ACHN (cell line): ENCODE results near the gene SPNS3.
A peak's percentile ranks its signal among the peaks of the same experiment; 100 is the strongest.

Experiments used
- DNase-seq: peaks from one replicate; pipeline ENCODE4 v3.0.0-alpha.2; 2015
- in situ Hi-C: cut with HindIII; loops from 2 replicates; pipeline ENCODE4 v1.10.0; 2017; ENCODE audit warnings: low sequenced_read_pairs, low pct_ligation_motif_present, low pct_unique_long_range_greater_than_20kb

SPNS3 gene, protein sequence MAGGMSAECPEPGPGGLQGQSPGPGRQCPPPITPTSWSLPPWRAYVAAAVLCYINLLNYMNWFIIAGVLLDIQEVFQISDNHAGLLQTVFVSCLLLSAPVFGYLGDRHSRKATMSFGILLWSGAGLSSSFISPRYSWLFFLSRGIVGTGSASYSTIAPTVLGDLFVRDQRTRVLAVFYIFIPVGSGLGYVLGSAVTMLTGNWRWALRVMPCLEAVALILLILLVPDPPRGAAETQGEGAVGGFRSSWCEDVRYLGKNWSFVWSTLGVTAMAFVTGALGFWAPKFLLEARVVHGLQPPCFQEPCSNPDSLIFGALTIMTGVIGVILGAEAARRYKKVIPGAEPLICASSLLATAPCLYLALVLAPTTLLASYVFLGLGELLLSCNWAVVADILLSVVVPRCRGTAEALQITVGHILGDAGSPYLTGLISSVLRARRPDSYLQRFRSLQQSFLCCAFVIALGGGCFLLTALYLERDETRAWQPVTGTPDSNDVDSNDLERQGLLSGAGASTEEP

DNA sequence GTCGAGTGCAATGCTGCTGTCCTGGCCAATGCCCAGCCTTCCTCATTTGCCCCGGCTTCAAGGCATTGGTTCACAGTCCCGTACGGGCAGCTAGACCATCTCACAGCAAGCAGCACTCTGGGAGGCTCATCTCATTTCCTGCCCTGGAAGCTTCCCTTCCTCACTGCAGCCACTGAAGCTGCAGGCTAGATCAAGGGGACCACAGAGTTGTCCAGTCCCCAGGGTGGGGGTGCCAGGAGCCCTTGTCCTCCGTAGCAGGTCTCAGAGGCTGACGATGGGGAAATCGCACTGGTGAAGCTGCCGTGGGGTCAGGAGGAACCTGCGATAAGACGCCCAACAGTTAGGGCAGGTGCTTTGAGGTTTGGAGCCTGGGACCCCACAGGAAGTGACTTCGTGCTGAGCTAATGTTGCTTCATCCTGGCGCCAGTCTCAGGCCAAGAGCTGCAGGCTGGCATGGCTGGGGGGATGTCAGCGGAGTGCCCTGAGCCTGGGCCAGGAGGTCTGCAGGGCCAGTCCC lies at the start of gene SPNS3:
Gene SPNS3, plus strand, starts transcription at position 426 of the 517 bp plus-strand sequence. Its CDS starts 28 bp downstream, at position 454.
- in situ Hi-C loops = no loop called here

GRCh38 chr17:4386406-4386805 lies 47.3 kb upstream of the SPNS3 start:
- DNase-seq = no peak
- in situ Hi-C loops = no loop called here

More for the DNA sequence above, at the start of gene SPNS3:
- DNase-seq = no peak

- DNase-seq = no peak
- in situ Hi-C loops = no loop called here
Observed at GRCh38 chr17:4387137-4387536, 46.6 kb upstream of the SPNS3 start.

DNA sequence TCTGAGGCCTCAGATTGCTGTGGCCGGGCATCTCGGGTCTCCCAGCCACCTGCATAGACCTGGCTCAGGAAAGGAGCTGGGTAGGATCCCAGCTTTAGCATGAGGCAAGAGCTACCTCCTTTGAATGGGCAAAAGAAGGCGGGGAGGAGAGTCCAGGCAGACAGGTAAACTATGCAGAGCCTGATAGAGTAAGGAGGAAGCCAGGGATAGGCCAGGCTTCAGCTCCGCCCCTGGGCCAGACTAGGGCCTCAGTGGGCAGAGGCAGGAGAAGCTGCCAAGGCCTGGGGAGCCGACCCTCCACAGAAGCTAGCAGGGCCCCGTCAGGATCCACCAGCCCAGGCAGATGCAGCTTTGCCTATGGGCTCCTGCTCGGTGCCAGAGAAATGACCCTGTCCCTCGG lies 44.7 kb upstream of the SPNS3 start:
- no peak for DNase-seq
- in situ Hi-C loops = no loop called here

DNA sequence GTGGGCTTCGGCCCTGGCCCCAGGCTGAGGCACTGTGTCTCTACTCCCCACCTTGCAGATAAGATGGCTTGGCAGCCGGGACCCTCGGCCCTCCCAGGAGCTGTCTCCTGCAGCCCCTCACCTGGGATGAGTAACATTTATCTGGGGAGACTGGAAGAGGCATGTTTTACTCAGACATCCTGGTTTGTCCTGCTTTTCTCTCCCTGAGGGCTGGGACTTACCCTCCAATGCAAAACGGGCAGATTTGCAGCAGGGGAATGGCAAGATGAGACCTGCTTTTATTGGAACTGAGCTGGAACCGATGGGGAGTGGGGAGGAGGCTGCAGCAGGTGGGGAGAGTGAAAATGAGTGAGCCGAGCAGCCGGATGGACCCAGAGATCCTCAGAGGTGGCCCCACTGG lies 39.9 kb upstream of the SPNS3 start:
- no peak for DNase-seq
- in situ Hi-C loops = no loop called here

DNA sequence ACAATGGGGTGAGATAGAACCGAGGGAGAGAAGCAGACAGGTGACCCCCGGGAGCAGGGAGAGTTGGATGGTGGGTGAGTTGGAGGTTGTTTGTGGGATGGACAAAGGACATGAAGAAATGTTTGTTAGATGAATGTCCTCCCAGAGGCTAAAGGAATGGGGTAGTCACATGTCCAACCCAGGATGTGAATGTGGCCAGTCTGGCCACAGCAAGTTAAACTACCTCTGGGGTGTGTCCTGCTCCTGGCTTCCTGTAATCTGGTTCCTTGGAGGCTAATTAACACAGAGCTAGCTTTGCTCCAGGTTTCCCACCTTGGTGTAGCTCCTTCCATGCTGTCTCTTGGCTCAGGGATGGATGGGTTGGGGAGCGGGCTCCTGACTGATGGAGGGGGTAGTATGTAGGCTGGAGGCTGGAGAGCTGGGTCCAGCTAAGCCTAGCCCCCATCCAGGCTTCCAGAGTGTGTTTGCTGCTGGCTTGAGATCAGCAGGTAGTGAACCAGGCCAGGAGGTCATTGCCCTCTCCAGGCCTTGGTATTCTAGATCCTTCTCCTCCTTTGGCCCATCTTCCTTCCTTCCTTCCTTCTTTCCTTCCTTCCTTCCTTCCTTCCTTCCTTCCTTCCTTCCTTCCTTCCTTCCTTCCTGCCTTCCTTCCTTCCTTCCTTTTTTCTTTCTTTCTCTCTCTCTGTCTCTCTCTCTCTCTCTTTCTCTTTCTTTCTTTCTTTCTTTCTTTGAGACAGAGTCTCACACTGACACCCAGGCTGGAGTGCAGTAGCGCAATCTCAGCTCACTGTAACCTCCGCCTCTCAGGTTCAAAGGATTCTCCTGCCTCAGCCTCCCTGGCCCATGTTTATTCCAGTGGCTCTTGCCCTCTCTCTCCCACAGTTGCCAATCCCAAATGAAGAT lies 39.3 kb upstream of the SPNS3 start:
- in situ Hi-C loops = no loop called here
- no peak for DNase-seq

DNA sequence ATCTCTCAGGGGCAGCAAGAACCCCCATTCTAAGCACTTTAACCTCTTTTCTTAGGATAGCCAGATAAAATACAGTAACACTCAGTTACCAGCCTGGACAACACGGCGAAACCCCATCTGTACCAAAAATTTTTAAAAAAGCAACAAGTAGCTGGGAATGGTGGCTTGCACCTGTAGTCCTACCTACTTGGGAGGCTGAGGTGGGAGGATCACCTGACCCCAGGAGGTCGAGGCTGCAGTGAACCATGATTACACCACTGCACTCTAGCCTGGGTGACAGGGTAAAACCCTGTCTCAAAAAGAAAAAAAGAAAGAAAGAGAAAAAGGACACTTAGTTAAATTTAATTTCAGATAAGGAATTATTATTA lies 38.6 kb upstream of the SPNS3 start:
- DNase-seq = no peak
- in situ Hi-C loops = no loop called here

DNA sequence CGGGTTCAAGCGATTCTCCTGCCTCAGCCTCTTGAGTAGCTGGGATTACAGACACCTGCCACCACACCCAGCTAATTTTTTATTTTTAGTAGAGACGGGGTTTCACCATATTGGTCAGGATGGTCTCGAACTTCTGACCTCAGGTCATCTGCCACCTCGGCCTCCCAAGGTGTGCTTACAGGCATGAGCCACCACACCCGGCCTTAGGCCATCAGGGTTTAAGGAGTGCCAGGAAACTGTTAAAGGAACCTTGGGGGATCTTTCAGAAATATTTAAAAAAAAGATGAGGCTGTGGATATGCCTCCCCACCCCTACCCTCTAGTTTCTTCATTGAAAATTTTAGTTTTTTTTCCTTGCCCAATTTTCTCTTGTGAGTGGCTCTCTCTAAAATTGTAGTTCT lies 35.9 kb upstream of the SPNS3 start:
- in situ Hi-C loops = no loop called here
- no peak for DNase-seq

DNA sequence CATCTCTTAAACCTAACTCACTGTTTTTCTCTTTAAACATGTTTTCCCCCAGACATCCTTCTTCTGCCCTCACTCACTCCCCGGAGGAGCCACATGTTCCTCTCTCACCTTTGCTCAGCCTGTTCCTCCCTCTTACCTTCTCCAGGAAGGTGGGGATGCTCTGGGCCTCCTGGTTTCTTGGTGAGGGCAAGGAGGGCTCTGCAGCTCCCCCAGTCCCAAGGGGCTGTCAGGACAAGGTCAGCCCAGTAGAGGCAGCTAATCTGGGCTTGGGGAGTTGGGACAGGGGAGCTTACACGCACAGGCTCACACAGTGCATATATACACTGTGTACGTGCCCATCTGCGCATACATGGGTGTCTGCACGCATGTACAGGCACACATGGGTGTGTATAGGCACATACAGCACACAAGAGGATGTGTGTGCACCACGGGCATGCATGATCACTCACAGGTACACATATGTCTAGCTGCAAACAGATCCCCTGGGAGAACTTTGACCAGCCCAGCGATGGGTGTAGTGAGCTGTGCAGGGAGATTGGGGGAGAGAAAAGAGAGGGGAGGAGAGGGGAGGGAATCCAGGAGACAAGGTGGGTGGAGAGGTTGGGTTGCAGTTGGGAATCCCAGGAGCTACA lies 28.6 kb upstream of the SPNS3 start:
- no peak for DNase-seq
- in situ Hi-C loops = loop anchor here (25.0 kb wide), 1 partner anchor 193 kb away; no protein-coding TSS in a partner anchor

- in situ Hi-C loops = loop anchor here (25.0 kb wide), 1 partner anchor 193 kb away; no protein-coding TSS in a partner anchor
- DNase-seq = no peak
Observed at GRCh38 chr17:4405699-4406098, 28.0 kb upstream of the SPNS3 start.

DNA sequence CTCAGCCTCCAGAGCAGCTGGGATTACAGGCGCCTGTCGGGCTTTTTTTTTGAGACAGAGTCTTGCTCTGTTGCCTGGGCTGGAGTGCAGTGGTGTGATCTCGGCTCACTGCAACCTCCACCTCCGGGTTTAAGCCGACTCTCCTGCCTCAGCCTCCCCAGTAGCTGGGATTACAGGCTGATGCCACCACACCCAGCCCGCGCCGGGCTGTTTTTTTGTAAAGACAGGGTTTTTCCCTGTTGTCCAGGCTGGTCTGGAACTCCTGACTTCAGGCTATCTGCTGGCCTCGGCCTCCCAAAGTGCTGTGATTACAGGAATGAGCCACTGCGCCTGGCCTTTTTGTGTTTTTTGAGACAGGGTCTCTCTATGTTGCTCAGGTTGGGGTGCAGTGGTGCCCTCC lies 27.4 kb upstream of the SPNS3 start:
- in situ Hi-C loops = loop anchor here (25.0 kb wide), 1 partner anchor 194 kb away; no protein-coding TSS in a partner anchor
- DNase-seq = no peak

DNA sequence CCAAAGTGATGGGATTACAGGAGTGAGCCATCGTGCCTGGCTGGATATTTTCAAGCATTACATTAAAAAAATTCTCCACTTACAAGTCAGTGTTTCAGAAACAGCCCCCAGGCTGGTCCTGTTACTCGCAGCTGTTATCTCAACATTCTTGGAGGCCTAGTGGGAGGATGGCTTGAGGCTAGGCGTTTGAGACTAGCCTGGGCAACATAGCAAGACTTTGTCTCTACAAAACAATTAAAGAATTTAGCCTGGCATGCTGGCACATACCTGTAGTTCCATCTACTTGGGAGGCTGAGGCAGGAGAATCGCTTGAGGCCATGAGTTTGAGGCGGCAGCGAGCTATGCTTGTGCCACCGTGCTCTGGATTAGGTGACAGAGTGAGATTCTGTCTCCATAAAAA lies 26.5 kb upstream of the SPNS3 start:
- DNase-seq = no peak
- in situ Hi-C loops = loop anchor here (25.0 kb wide), 1 partner anchor 195 kb away; no protein-coding TSS in a partner anchor

GRCh38 chr17:4407851-4408250 lies 25.9 kb upstream of the SPNS3 start:
- DNase-seq = no peak
- in situ Hi-C loops = loop anchor here (25.0 kb wide), 1 partner anchor 196 kb away; no protein-coding TSS in a partner anchor

DNA sequence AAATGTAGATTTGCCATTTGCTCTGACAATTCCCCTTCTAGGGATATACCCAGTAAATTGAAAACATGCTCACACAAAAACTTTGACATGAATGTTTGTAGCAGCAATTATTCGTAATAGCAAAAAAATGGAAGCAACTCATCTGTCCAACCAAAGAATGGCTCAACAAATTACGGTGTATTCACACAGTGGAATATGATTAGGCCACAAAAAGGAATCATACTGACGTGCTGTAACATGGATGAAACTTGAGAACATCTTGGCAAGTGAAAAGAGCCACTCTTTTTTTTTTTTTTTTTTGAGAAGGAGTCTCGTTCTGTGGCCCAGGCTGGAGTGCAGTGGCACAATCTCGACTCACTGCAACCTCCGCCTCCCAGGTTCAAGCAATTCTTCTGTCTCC lies 24.1 kb upstream of the SPNS3 start:
- no peak for DNase-seq
- in situ Hi-C loops = loop anchor here (25.0 kb wide), 1 partner anchor 197 kb away; no protein-coding TSS in a partner anchor

- in situ Hi-C loops = loop anchor here (25.0 kb wide), 1 partner anchor 199 kb away; no protein-coding TSS in a partner anchor
- DNase-seq = no peak
Observed at GRCh38 chr17:4411201-4411600, 22.5 kb upstream of the SPNS3 start.

- peak; percentile 87 for DNase-seq
- in situ Hi-C loops = loop anchor here (25.0 kb wide), 1 partner anchor 201 kb away; no protein-coding TSS in a partner anchor
Observed at GRCh38 chr17:4412933-4413831, 20.6 kb upstream of the SPNS3 start.

DNA sequence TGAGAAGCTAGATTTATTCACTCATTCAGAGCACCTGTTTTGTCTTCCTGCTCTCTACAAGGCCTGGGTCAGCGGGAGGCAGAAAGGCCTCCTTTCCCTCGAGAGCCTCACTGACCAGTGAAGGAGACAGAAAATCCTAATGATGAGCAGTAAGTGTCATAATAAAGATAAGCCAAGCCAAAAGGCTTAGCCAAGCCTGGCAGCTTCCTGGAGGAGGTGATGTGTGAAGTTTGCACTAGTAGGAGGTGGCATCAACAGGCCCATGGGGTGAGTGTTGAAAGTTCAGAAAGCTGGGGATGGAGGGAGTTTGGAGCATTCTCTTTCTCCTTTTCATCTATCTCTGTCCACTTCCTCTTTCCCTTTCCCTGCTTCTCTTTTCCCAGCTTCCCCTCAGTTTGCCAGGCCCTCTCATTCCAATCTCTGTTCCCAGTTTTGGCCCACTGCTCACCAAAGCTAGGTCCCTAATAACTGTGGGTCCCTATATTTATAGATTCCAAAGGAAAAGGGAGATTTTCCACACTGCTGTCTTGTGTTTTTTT lies 16.5 kb upstream of the SPNS3 start:
- in situ Hi-C loops = loop anchor here (25.0 kb wide), 1 partner anchor 205 kb away; no protein-coding TSS in a partner anchor
- no peak for DNase-seq
